GM12878 (cell line): ENCODE data around the gene EYA4. TPM values are rescaled to one million over a fixed set of nuclear protein-coding genes. Genes with fewer than 3 reads are reported as not detected.

Experiments
- ATAC-seq: fragments of 200-7000 bp; cut with Tn5 transposase; 3 replicates; pipeline ENCODE4 v1.9.1; 2020; ENCODE audit warnings: mild to moderate bottlenecking, moderate library complexity
- BruUV-seq: library from RNA; stranded (reverse); fragments of 400-500 nt; replicated peaks from 2 replicates; lab custom pipeline; 2021; lab: Mats Ljungman, UMichigan
- CTCF ChIA-PET: fragments of 300-600 bp; sonication (Branson Sonifier 250); formaldehyde crosslinking; extraction: SDS; loops from one replicate; lab custom pipeline; 2021; ENCODE audit warnings: inconsistent platforms; lab: Yijun Ruan, JAX
- POLR2A ChIA-PET: fragments of 350-600 bp; formaldehyde crosslinking; extraction: SDS; loops from one replicate; lab custom pipeline; 2021; ENCODE audit warnings: inconsistent platforms; lab: Charles Lee
- RAD21 ChIA-PET: fragments of 300-600 bp; sonication (Branson Sonifier 250); formaldehyde crosslinking; loops from one replicate; lab custom pipeline; 2023; ENCODE audit warnings: antibody characterized with exemption; ENCODE audit not compliant: unreplicated experiment; lab: Charles Lee
- SMC1A ChIA-PET: fragments of 300-600 bp; sonication (Branson Sonifier 250); formaldehyde crosslinking; loops from one replicate; lab custom pipeline; 2023; ENCODE audit not compliant: unreplicated experiment, uncharacterized antibody; lab: Charles Lee
- DNase-seq: peaks from one replicate; pipeline ENCODE4 v3.0.0-alpha.2; 2011; ENCODE audit warnings: low read depth, low spot score
- FAIRE-seq: peaks from 3 replicates; lab custom pipeline; 2011; peaks lifted over from hg19 to GRCh38; lab: Jason Lieb, UNC
- H2AFZ ChIP-seq: 2 replicates; pipeline ENCODE4 v1.6.0; 2011; ENCODE audit warnings: low read depth, low read length, control low read depth; ENCODE audit not compliant: control insufficient read depth
- H3K27ac ChIP-seq: 2 replicates; pipeline ENCODE4 v1.5.1; 2011; ENCODE audit warnings: control low read depth; ENCODE audit not compliant: control insufficient read depth, insufficient read depth
- H3K27me3 ChIP-seq, 2 experiments: replicated peaks in 1 of 2; 2 replicates each; pipeline versions ENCODE4 v1.6.0 to v1.6.1; 2011; ENCODE audit warnings: low read length in 1 of 2; ENCODE audit not compliant: control insufficient read depth in 2 of 2, insufficient read depth in 2 of 2
- H3K36me3 ChIP-seq, 2 experiments: 2 replicates each; pipeline ENCODE4 v1.5.1; 2011; ENCODE audit warnings: low read length in 1 of 2; ENCODE audit not compliant: control insufficient read depth in 2 of 2, insufficient read depth in 2 of 2
- H3K4me1 ChIP-seq: 2 replicates; pipeline ENCODE4 v1.6.1; 2011; ENCODE audit warnings: mild to moderate bottlenecking, low read length, moderate library complexity, mixed read lengths; ENCODE audit not compliant: control insufficient read depth, insufficient read depth
- H3K4me2 ChIP-seq: 2 replicates; pipeline ENCODE4 v1.6.0; 2011; ENCODE audit warnings: control low read depth; ENCODE audit not compliant: control insufficient read depth, insufficient read depth
- H3K4me3 ChIP-seq: fragments of 200-600 bp; sonication (generic); 2 replicates; pipeline ENCODE4 v1.5.1; 2016
- H3K79me2 ChIP-seq: 2 replicates; pipeline ENCODE4 v1.6.0; 2011; ENCODE audit warnings: low read length; ENCODE audit not compliant: control insufficient read depth, insufficient read depth
- H3K9ac ChIP-seq: 2 replicates; pipeline ENCODE4 v1.8.0; 2011; ENCODE audit warnings: low read length, control low read depth, mixed read lengths; ENCODE audit not compliant: control insufficient read depth, insufficient read depth
- H3K9me3 ChIP-seq: replicated peaks from 3 replicates; pipeline ENCODE4 v1.5.1; 2011; ENCODE audit warnings: mild to moderate bottlenecking, low read length; ENCODE audit not compliant: control insufficient read depth, insufficient read depth
- H4K20me1 ChIP-seq: 2 replicates; pipeline ENCODE4 v1.6.0; 2011; ENCODE audit not compliant: control insufficient read depth, insufficient read depth
- RELA ChIP-seq: fragments of 450-650 bp; IDR thresholded peaks from 2 replicates; pipeline ENCODE4 v1.8.0; 2014; ENCODE audit warnings: borderline replicate concordance; ENCODE audit not compliant: partially characterized antibody
- RUNX3 ChIP-seq: IDR thresholded peaks from 2 replicates; pipeline ENCODE4 v1.6.1; 2012; ENCODE audit warnings: low read length, inconsistent platforms
- SP1 ChIP-seq: IDR thresholded peaks from one replicate; pipeline ENCODE4 v1.6.1; 2011; ENCODE audit warnings: low read depth, low read length
- STAT3 ChIP-seq: IDR thresholded peaks from 2 replicates; pipeline ENCODE4 v1.6.1; 2011; ENCODE audit warnings: low read depth, low read length, improper control_type of control experiment
- ZSCAN29 ChIP-seq: fragments of 450-650 bp; IDR thresholded peaks from 2 replicates; pipeline ENCODE4 v1.6.1; 2017; ENCODE audit warnings: mild to moderate bottlenecking, moderate library complexity
- WGBS: methylation state at CpG from one replicate; pipeline ENCODE4 v1.1.6; 2016; ENCODE audit warnings: low lambda C conversion rate; ENCODE audit not compliant: insufficient replicate concordance, insufficient coverage; ENCODE audit errors: missing lambda C conversion rate; 5-methylcytosine and 5-hydroxymethylcytosine counted together
- in situ Hi-C: fragments of 300-500 bp; cut with MboI; formaldehyde crosslinking; loops from 9 replicates; pipeline ENCODE4 v1.14.3; 2018; ENCODE audit warnings: mixed read lengths
- intact Hi-C: fragments of 100-400 bp; cut with micrococcal nuclease; formaldehyde crosslinking; loops from one replicate; pipeline ENCODE4 v1.14.2; 2022; ENCODE audit not compliant: unreplicated experiment
- polyA plus RNA-seq, 11 experiments: library from polyadenylated mRNA; depleted of rRNA in 4 of 11; unstranded in 6 of 11; stranded (reverse) in 5 of 11; fragments of >200 nt; fragmentation: Nextera tagmentation in 4 of 11; fragmentation: Illumina TruSeq in 1 of 11; extraction: Ambion mirVana in 4 of 11; extraction: Trizol in 1 of 11; gene quantifications; 1 replicate in 1 of 11; 2 replicates in 10 of 11; pipeline versions ENCODE4 v1.2.1 to v1.2.3, GENCODE V29; 2011 to 2016; ENCODE audit warnings: inconsistent platforms in 2 of 11, missing spikeins in 2 of 11, low read depth in 1 of 11
- total RNA-seq, 4 experiments: library from RNA; depleted of rRNA in 3 of 4; stranded (reverse); fragments of >200 nt in 3 of 4; fragmentation: Illumina TruSeq in 1 of 4; extraction: Trizol in 1 of 4; gene quantifications; 2 replicates each; pipeline versions ENCODE4 v1.2.1 to v1.2.3, GENCODE V29; 2013 to 2021
- TF ChIP-seq, protein P1 (sequence below): fragments of 150-350 bp; IDR thresholded peaks from 2 replicates; pipeline ENCODE4 v1.6.1; 2016; ENCODE audit warnings: low read depth, low read length
- TF ChIP-seq, protein P2 (sequence below): fragments of 450-650 bp; conservative IDR thresholded peaks from 2 replicates; pipeline ENCODE4 v1.6.1; 2017; ENCODE audit warnings: mild to moderate bottlenecking, moderate library complexity
- TF ChIP-seq, protein P3 (sequence below): fragments of 450-650 bp; formaldehyde crosslinking; IDR thresholded peaks from 2 replicates; pipeline ENCODE4 v1.5.0; 2022; ENCODE audit warnings: mild to moderate bottlenecking, missing genetic modification characterization

Gene EYA4
- total and polyA plus RNA-seq, 10 of the 15 experiments (the other 5 are each of a cell fraction or from before 2014, with no cell fraction given) = 0.02 TPM; not detected in 9

DNA sequence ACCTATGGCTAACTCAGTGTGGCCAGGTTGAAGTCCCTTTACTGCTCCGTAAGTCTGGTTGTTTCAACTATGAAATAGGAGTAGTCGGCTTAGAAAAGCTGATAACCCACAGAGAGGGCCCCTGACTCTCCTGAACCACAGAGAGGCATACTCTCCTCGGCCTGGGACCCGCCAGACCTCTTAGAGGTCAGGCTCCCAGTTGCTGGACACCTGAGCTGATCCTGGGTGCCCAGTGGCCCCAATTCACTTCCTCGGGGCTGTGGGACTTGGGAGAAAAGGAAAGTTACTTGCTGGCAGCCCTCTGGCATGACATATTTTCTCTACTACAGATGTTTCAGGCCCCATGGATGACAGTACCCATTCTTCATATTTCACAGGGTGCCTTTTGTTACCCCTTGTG lies 34.2 kb upstream of the EYA4 start:
- TF ChIP-seq STAT3 = no peak
- TF ChIP-seq ZSCAN29 = no peak
- TF ChIP-seq SP1 = no peak
- Histone ChIP-seq H3K79me2 (no peaks in the 10 kb centered on the region), H3K27ac (no peak overlapping the region), H3K9me3 (no peaks in the 10 kb centered on the region), H3K4me3 (no peak overlapping the region), H3K36me3 (no peaks in the 10 kb centered on the region), H3K27me3 (no peaks in the 10 kb centered on the region), H3K9ac (no peak overlapping the region), H2AFZ (no peak overlapping the region), H3K4me2 (no peak overlapping the region), H4K20me1 (no peaks in the 10 kb centered on the region), H3K4me1 (no peaks in the 10 kb centered on the region)
- CTCF ChIA-PET = interaction anchor here (0.6 kb wide), 1 partner anchor 20 kb away, joined by 3 read pairs; no protein-coding TSS in a partner anchor
- ATAC-seq (no peak), DNase-seq (no peak), FAIRE-seq (no peak)
- in situ Hi-C loops = no loop called here
- POLR2A ChIA-PET = no interaction called here
- SMC1A ChIA-PET = no interaction called here
- RAD21 ChIA-PET = no interaction called here
- BruUV-seq = no TSS peak
- intact Hi-C loops = no loop called here
- WGBS = 0% methylated on average over 5 of the region's 5 CpGs

DNA sequence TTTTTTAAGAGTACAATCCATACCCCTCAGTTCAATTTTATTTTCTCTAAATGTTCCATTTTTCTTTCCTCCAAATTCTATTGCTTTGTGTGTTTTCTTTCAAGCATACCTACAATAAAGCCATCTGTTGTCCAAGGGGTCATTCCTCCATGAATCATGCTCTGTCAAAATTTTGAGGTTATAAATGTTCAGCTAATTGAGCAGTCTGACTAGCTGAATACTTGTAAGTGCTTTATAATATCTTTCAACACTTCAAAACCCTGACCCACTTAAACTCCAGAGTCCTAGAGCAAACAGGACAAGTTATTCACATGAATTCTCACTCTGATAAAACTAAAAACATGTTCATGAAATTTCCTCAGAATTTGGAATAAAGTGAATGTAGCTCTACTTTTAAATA lies 33.4 kb upstream of the EYA4 start:
- no peak overlapping the region for H3K4me3 ChIP-seq
- SMC1A ChIA-PET = no interaction called here
- H3K79me2 ChIP-seq = no peaks in the 10 kb centered on the region
- ATAC-seq (no peak), DNase-seq (no peak), FAIRE-seq (no peak)
- H2AFZ ChIP-seq = no peak overlapping the region
- in situ Hi-C loops = no loop called here
- H3K27ac ChIP-seq = no peak overlapping the region
- no peaks in the 10 kb centered on the region for H4K20me1 ChIP-seq
- RAD21 ChIA-PET = no interaction called here
- H3K27me3 ChIP-seq = no peaks in the 10 kb centered on the region
- intact Hi-C loops = no loop called here
- no TSS peak for BruUV-seq
- H3K9me3 ChIP-seq = no peaks in the 10 kb centered on the region
- CTCF ChIA-PET = interaction anchor here (0.5 to 1.0 kb wide), 2 partner anchors 21 to 23 kb away, joined by 3 read pairs; no protein-coding TSS in a partner anchor
- H3K9ac ChIP-seq = no peak overlapping the region
- POLR2A ChIA-PET = no interaction called here
- H3K36me3 ChIP-seq = no peaks in the 10 kb centered on the region
- H3K4me1 ChIP-seq = no peaks in the 10 kb centered on the region
- no peak overlapping the region for H3K4me2 ChIP-seq
- TF ChIP-seq, protein P1, sequence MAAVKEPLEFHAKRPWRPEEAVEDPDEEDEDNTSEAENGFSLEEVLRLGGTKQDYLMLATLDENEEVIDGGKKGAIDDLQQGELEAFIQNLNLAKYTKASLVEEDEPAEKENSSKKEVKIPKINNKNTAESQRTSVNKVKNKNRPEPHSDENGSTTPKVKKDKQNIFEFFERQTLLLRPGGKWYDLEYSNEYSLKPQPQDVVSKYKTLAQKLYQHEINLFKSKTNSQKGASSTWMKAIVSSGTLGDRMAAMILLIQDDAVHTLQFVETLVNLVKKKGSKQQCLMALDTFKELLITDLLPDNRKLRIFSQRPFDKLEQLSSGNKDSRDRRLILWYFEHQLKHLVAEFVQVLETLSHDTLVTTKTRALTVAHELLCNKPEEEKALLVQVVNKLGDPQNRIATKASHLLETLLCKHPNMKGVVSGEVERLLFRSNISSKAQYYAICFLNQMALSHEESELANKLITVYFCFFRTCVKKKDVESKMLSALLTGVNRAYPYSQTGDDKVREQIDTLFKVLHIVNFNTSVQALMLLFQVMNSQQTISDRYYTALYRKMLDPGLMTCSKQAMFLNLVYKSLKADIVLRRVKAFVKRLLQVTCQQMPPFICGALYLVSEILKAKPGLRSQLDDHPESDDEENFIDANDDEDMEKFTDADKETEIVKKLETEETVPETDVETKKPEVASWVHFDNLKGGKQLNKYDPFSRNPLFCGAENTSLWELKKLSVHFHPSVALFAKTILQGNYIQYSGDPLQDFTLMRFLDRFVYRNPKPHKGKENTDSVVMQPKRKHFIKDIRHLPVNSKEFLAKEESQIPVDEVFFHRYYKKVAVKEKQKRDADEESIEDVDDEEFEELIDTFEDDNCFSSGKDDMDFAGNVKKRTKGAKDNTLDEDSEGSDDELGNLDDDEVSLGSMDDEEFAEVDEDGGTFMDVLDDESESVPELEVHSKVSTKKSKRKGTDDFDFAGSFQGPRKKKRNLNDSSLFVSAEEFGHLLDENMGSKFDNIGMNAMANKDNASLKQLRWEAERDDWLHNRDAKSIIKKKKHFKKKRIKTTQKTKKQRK = no peak
- TF ChIP-seq, protein P2, sequence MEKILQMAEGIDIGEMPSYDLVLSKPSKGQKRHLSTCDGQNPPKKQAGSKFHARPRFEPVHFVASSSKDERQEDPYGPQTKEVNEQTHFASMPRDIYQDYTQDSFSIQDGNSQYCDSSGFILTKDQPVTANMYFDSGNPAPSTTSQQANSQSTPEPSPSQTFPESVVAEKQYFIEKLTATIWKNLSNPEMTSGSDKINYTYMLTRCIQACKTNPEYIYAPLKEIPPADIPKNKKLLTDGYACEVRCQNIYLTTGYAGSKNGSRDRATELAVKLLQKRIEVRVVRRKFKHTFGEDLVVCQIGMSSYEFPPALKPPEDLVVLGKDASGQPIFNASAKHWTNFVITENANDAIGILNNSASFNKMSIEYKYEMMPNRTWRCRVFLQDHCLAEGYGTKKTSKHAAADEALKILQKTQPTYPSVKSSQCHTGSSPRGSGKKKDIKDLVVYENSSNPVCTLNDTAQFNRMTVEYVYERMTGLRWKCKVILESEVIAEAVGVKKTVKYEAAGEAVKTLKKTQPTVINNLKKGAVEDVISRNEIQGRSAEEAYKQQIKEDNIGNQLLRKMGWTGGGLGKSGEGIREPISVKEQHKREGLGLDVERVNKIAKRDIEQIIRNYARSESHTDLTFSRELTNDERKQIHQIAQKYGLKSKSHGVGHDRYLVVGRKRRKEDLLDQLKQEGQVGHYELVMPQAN = no peak
- TF ChIP-seq, protein P3, sequence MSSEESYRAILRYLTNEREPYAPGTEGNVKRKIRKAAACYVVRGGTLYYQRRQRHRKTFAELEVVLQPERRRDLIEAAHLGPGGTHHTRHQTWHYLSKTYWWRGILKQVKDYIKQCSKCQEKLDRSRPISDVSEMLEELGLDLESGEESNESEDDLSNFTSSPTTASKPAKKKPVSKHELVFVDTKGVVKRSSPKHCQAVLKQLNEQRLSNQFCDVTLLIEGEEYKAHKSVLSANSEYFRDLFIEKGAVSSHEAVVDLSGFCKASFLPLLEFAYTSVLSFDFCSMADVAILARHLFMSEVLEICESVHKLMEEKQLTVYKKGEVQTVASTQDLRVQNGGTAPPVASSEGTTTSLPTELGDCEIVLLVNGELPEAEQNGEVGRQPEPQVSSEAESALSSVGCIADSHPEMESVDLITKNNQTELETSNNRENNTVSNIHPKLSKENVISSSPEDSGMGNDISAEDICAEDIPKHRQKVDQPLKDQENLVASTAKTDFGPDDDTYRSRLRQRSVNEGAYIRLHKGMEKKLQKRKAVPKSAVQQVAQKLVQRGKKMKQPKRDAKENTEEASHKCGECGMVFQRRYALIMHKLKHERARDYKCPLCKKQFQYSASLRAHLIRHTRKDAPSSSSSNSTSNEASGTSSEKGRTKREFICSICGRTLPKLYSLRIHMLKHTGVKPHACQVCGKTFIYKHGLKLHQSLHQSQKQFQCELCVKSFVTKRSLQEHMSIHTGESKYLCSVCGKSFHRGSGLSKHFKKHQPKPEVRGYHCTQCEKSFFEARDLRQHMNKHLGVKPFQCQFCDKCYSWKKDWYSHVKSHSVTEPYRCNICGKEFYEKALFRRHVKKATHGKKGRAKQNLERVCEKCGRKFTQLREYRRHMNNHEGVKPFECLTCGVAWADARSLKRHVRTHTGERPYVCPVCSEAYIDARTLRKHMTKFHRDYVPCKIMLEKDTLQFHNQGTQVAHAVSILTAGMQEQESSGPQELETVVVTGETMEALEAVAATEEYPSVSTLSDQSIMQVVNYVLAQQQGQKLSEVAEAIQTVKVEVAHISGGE (CRISPR knock-in tag) = no peak
- TF ChIP-seq RUNX3 = no peak
- no peak for TF ChIP-seq RELA
